Activated CD8-positive, alpha-beta T cell treated with anti-CD3 and anti-CD28 coated beads for 36 hours (primary cell): ENCODE measurements around the gene BACE2. TPM values are rescaled to one million over a fixed set of nuclear protein-coding genes. Genes with fewer than 3 reads are reported as not detected.
A peak's percentile ranks its signal among the peaks of the same experiment; 100 is the strongest.

Experiments
- ATAC-seq: fragments of 200-7000 bp; cut with Tn5 transposase; one replicate; pipeline ENCODE4 v1.10.0; 2021; ENCODE audit warnings: mild to moderate bottlenecking, moderate library complexity
- CTCF ChIA-PET: fragments of 350-600 bp; sonication (Branson Sonifier 250); formaldehyde crosslinking; loops from one replicate; lab custom pipeline; 2021; ENCODE audit warnings: antibody characterized with exemption; lab: Charles Lee
- POLR2A ChIA-PET: fragments of 350-600 bp; sonication (Branson Sonifier 250); formaldehyde crosslinking; loops from one replicate; lab custom pipeline; 2021; ENCODE audit warnings: antibody characterized with exemption; lab: Charles Lee
- DNase-seq: peaks from one replicate; pipeline ENCODE4 v3.0.0-alpha.2; 2020
- H3K27ac Mint-ChIP-seq: one replicate; pipeline ENCODE4 v1.8.0; 2021; ENCODE audit warnings: mild to moderate bottlenecking, mixed read lengths
- H3K27me3 Mint-ChIP-seq: one replicate; pipeline ENCODE4 v1.8.0; 2021; ENCODE audit warnings: mixed read lengths
- H3K36me3 Mint-ChIP-seq: one replicate; pipeline ENCODE4 v1.8.0; 2021; ENCODE audit warnings: low read depth, mixed read lengths
- H3K4me1 Mint-ChIP-seq: one replicate; pipeline ENCODE4 v1.8.0; 2021; ENCODE audit warnings: low read depth, mixed read lengths
- H3K4me3 Mint-ChIP-seq: one replicate; pipeline ENCODE4 v1.8.0; 2021; ENCODE audit warnings: mild to moderate bottlenecking, moderate library complexity, mixed read lengths
- H3K9me3 Mint-ChIP-seq: one replicate; pipeline ENCODE4 v1.8.0; 2021; ENCODE audit warnings: mixed read lengths
- CTCF ChIP-seq: fragments of 200-600 bp; IDR thresholded peaks from one replicate; pipeline ENCODE4 v1.8.0; 2022; ENCODE audit warnings: antibody characterized with exemption, mild to moderate bottlenecking
- intact Hi-C: fragments of 100-400 bp; cut with micrococcal nuclease; formaldehyde crosslinking; loops from one replicate; pipeline ENCODE4 v1.10.0; 2022
- total RNA-seq, 2 experiments: library from RNA; stranded (reverse); gene quantifications; one replicate each; pipeline ENCODE4 v1.2.3, GENCODE V29; 2021

The BACE2 gene
- total RNA-seq, 2 experiments from 2014 or later: 1.1 to 2.0 TPM

- TF ChIP-seq CTCF: no peak
- no peaks in the 10 kb centered on the region for H3K4me1 Mint-ChIP-seq
- no peak overlapping the region for H3K4me3 Mint-ChIP-seq
- H3K27ac Mint-ChIP-seq: no peak overlapping the region
- POLR2A ChIA-PET: no interaction called here
- ATAC-seq (no peak), DNase-seq (no peak)
- intact Hi-C loops: no loop called here
- H3K9me3 Mint-ChIP-seq: no peaks in the 10 kb centered on the region
- CTCF ChIA-PET: interaction anchor here (0.9 kb wide), 1 partner anchor 50 kb away, joined by 3 read pairs; no protein-coding TSS in a partner anchor
- peaks cover 6% of the 10 kb centered on the region for H3K27me3 Mint-ChIP-seq
- H3K36me3 Mint-ChIP-seq: no peaks in the 10 kb centered on the region
These were observed 52.3 kb downstream of the BACE2 start for GRCh38 chr21:41220208-41220733.

GRCh38 chr21:41222247-41223068, 54.5 kb downstream of the BACE2 start:
- no peaks in the 10 kb centered on the region for H3K27me3 Mint-ChIP-seq
- H3K4me1 Mint-ChIP-seq: peaks cover under 1% of the 10 kb centered on the region
- DNase-seq (no peak), ATAC-seq (no peak)
- H3K27ac Mint-ChIP-seq: no peak overlapping the region
- no peaks in the 10 kb centered on the region for H3K9me3 Mint-ChIP-seq
- TF ChIP-seq CTCF: no peak
- CTCF ChIA-PET: no interaction called here
- intact Hi-C loops: no loop called here
- H3K36me3 Mint-ChIP-seq: no peaks in the 10 kb centered on the region
- POLR2A ChIA-PET: no interaction called here
- no peak overlapping the region for H3K4me3 Mint-ChIP-seq

GRCh38 chr21:41226853-41227252, 58.9 kb downstream of the BACE2 start:
- Mint-ChIP-seq H3K36me3 (no peaks in the 10 kb centered on the region), H3K4me1 (peaks cover 5% of the 10 kb centered on the region), H3K9me3 (no peaks in the 10 kb centered on the region), H3K27me3 (no peaks in the 10 kb centered on the region), H3K27ac (no peak overlapping the region), H3K4me3 (no peak overlapping the region)
- DNase-seq (no peak), ATAC-seq (no peak)
- CTCF ChIA-PET: no interaction called here
- POLR2A ChIA-PET: no interaction called here
- TF ChIP-seq CTCF: no peak
- intact Hi-C loops: no loop called here

GRCh38 chr21:41227357-41228005, 59.5 kb downstream of the BACE2 start:
- Mint-ChIP-seq H3K9me3 (no peaks in the 10 kb centered on the region), H3K27me3 (peaks cover under 1% of the 10 kb centered on the region), H3K27ac (peak overlapping the region; percentile 33), H3K4me3 (no peak overlapping the region), H3K36me3 (no peaks in the 10 kb centered on the region), H3K4me1 (peaks cover 5% of the 10 kb centered on the region)
- CTCF ChIA-PET: no interaction called here
- peak; percentile 20 for DNase-seq
- peak; percentile 56 for ATAC-seq
- POLR2A ChIA-PET: no interaction called here
- intact Hi-C loops: no loop called here
- TF ChIP-seq CTCF: no peak

GRCh38 chr21:41228006-41228370, 60.0 kb downstream of the BACE2 start:
- ATAC-seq: peak; percentile 75

More at GRCh38 chr21:41228006-41228370, 60.0 kb downstream of the BACE2 start:
- peaks cover 5% of the 10 kb centered on the region for H3K4me1 Mint-ChIP-seq
- ChIA-PET POLR2A (no interaction called here), CTCF (no interaction called here)
- no peaks in the 10 kb centered on the region for H3K9me3 Mint-ChIP-seq
- peak overlapping the region; percentile 33 for H3K27ac Mint-ChIP-seq
- no peak for TF ChIP-seq CTCF
- peak; percentile 46 for DNase-seq
- H3K27me3 Mint-ChIP-seq: peaks cover 2% of the 10 kb centered on the region
- no peaks in the 10 kb centered on the region for H3K36me3 Mint-ChIP-seq
- intact Hi-C loops: no loop called here
- H3K4me3 Mint-ChIP-seq: no peak overlapping the region
